ENCODE measurements around the gene ZNF155. TPM values are rescaled to one million over a fixed set of nuclear protein-coding genes. Genes with fewer than 3 reads are reported as not detected.

The ZNF155 gene
- total and polyA plus RNA-seq, 10 of the 15 experiments (the other 5 are each of a cell fraction or from before 2014, with no cell fraction given) = 2.4 to 12.2 (median 5.6) TPM

DNA sequence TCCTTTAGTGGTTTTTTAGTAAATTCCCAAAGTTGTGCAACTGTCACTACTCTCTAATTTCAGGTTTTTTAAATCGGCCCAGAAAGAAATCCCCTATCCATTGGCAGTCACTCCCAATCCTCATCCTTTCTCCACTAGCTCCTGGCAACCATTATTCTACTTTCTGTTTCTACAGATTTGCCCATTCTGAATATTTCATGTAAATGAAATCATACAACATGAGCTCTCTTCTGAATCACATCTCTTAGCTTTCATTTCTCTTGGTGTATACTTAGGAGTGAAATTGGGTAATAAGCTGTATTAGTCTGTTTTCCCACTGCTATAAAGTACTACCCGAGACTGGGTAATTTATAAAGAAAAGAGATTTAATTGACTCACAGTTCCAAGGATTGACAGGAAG, 58.2 kb downstream of the ZNF155 start:
- POLR2A ChIA-PET = no interaction called here
- no peak for FAIRE-seq
- in situ Hi-C loops (cut with MboI) (no loop called here), intact Hi-C loops (cut with micrococcal nuclease; ENCODE audit: unreplicated experiment) (no loop called here)
- RAD21 ChIA-PET (ENCODE audit: unreplicated experiment) = no interaction called here
- no peaks in the 10 kb centered on the region for H3K27me3 ChIP-seq (replicated peaks in 1 of 2; ENCODE audit: control insufficient read depth in 2 of 2, insufficient read depth in 2 of 2, low read length in 1 of 2)
- no peaks in the 10 kb centered on the region for H3K4me1 ChIP-seq (ENCODE audit: control insufficient read depth, insufficient read depth, low read length)
- H3K9ac ChIP-seq (ENCODE audit: control insufficient read depth, insufficient read depth, low read length) = no peak overlapping the region
- WGBS (ENCODE audit: insufficient coverage, insufficient replicate concordance, low lambda C conversion rate, missing lambda C conversion rate) = 0% methylated on average over 2 of the region's 2 CpGs
- SMC1A ChIA-PET (ENCODE audit: uncharacterized antibody, unreplicated experiment) = interaction anchor here (1.4 kb wide), 1 partner anchor 40 kb away, joined by 4 read pairs; no protein-coding TSS in a partner anchor
- H3K9me3 ChIP-seq (replicated peaks; ENCODE audit: control insufficient read depth, insufficient read depth, low read length) = no peaks in the 10 kb centered on the region; the same call in 2 of the 3 replicates
- H4K20me1 ChIP-seq (ENCODE audit: control insufficient read depth, insufficient read depth) = no peaks in the 10 kb centered on the region
- TF ChIP-seq ZNF592 (IDR thresholded peaks at IDR 0.05) = no peak
- TF ChIP-seq, protein P1, sequence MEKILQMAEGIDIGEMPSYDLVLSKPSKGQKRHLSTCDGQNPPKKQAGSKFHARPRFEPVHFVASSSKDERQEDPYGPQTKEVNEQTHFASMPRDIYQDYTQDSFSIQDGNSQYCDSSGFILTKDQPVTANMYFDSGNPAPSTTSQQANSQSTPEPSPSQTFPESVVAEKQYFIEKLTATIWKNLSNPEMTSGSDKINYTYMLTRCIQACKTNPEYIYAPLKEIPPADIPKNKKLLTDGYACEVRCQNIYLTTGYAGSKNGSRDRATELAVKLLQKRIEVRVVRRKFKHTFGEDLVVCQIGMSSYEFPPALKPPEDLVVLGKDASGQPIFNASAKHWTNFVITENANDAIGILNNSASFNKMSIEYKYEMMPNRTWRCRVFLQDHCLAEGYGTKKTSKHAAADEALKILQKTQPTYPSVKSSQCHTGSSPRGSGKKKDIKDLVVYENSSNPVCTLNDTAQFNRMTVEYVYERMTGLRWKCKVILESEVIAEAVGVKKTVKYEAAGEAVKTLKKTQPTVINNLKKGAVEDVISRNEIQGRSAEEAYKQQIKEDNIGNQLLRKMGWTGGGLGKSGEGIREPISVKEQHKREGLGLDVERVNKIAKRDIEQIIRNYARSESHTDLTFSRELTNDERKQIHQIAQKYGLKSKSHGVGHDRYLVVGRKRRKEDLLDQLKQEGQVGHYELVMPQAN (conservative IDR thresholded peaks at IDR 0.05) = no peak
- no peak for TF ChIP-seq JUNB (IDR thresholded peaks at IDR 0.05)
- no peak for TF ChIP-seq SMARCA5 (IDR thresholded peaks at IDR 0.05)
- TF ChIP-seq BHLHE40 (IDR thresholded peaks at IDR 0.05; ENCODE audit: borderline replicate concordance in 1 of 2, low read depth in 2 of 2, low read length in 1 of 2) = no peak
- TF ChIP-seq NFYB (IDR thresholded peaks at IDR 0.05; ENCODE audit: insufficient read depth, low read depth, low read length) = no peak
- no peak overlapping the region for H2AFZ ChIP-seq (ENCODE audit: control insufficient read depth, low read depth, low read length)
- no TSS peak for BruUV-seq (replicated peaks)
- no peak overlapping the region for H3K27ac ChIP-seq (ENCODE audit: control insufficient read depth, insufficient read depth)
- DNase-seq (ENCODE audit: low read depth, low spot score) = no peak
- no peaks in the 10 kb centered on the region for H3K36me3 ChIP-seq (ENCODE audit: control insufficient read depth in 2 of 2, insufficient read depth in 2 of 2, low read length in 1 of 2)
- H3K79me2 ChIP-seq (ENCODE audit: control insufficient read depth, insufficient read depth, low read length) = no peaks in the 10 kb centered on the region
- ATAC-seq = no peak
- CTCF ChIA-PET = interaction anchor here (0.8 to 1.5 kb wide), 2 partner anchors 8 to 10 kb away, joined by 3 read pairs; no protein-coding TSS in a partner anchor
- H3K4me3 ChIP-seq = no peak overlapping the region
- H3K4me2 ChIP-seq (ENCODE audit: control insufficient read depth, insufficient read depth) = no peak overlapping the region

Small RNA genes within 50 kb of the gene (small RNA-seq; reads per million reads assigned to genes)
- not detected for gene AC006213.5

Other genes starting within 250 kb of the ZNF155 start
Only the 7 nearest of the 16 such genes appear.
- 0.11 and 0.38 TPM in 2 replicates for gene ZNF404, start 100.2 kb upstream of the ZNF155 start, total RNA-seq (2014; rRNA removed)
- gene ZNF404, start 100.2 kb upstream of the ZNF155 start, total RNA-seq (2014; rRNA removed; fragmentation: Illumina TruSeq; extraction: Trizol) = 0.72 and 1.0 TPM in 2 replicates
- gene ZNF404, start 100.2 kb upstream of the ZNF155 start, total RNA-seq (2021) = 0.36 and 0.64 TPM in 2 replicates
- gene ZNF404, start 100.2 kb upstream of the ZNF155 start, polyA plus RNA-seq (2011; rRNA removed) = 2.3 and 5.5 TPM in 2 replicates
- gene ZNF404, start 100.2 kb upstream of the ZNF155 start, polyA plus RNA-seq (2014; fragmentation: Illumina TruSeq; extraction: Trizol) = 1.2 and 1.5 TPM in 2 replicates
- under 1 TPM; 0.31 to 0.42 TPM for gene ZNF404, start 100.2 kb upstream of the ZNF155 start, polyA plus RNA-seq (2014; fragmentation: Nextera tagmentation; extraction: Ambion mirVana)
- 0.18 and 0.63 TPM in 2 replicates for gene ZNF404, start 100.2 kb upstream of the ZNF155 start, polyA plus RNA-seq (2014; rRNA removed)
- under 1 TPM in 1 of 2 experiments, not detected in 1; 0.68 TPM for gene ZNF404, start 100.2 kb upstream of the ZNF155 start, polyA plus RNA-seq (2016; fragmentation: Nextera tagmentation; extraction: Ambion mirVana)
- gene ZNF45, start 48.9 kb upstream of the ZNF155 start, total RNA-seq (2014; rRNA removed) = 16.6 and 18.5 TPM in 2 replicates
- 20.7 and 22.3 TPM in 2 replicates for gene ZNF45, start 48.9 kb upstream of the ZNF155 start, total RNA-seq (2014; rRNA removed; fragmentation: Illumina TruSeq; extraction: Trizol)
- gene ZNF45, start 48.9 kb upstream of the ZNF155 start, total RNA-seq (2021) = 15.0 and 15.6 TPM in 2 replicates
- 22.5 and 24.5 TPM in 2 replicates for gene ZNF45, start 48.9 kb upstream of the ZNF155 start, polyA plus RNA-seq (2011; rRNA removed)
- 23.1 and 27.9 TPM in 2 replicates for gene ZNF45, start 48.9 kb upstream of the ZNF155 start, polyA plus RNA-seq (2014; fragmentation: Illumina TruSeq; extraction: Trizol)
- 1 to 10 TPM; 4.2 to 5.0 TPM for gene ZNF45, start 48.9 kb upstream of the ZNF155 start, polyA plus RNA-seq (2014; fragmentation: Nextera tagmentation; extraction: Ambion mirVana)
- gene ZNF45, start 48.9 kb upstream of the ZNF155 start, polyA plus RNA-seq (2014; rRNA removed) = 12.3 and 16.7 TPM in 2 replicates
- gene ZNF45, start 48.9 kb upstream of the ZNF155 start, polyA plus RNA-seq (2016; fragmentation: Nextera tagmentation; extraction: Ambion mirVana) = 10 to 100 TPM; 11.5 to 13.7 TPM
- 0.33 and 0.45 TPM in 2 replicates for gene ZNF221, start 33.0 kb upstream of the ZNF155 start, total RNA-seq (2014; rRNA removed)
- 0.72 and 0.74 TPM in 2 replicates for gene ZNF221, start 33.0 kb upstream of the ZNF155 start, total RNA-seq (2014; rRNA removed; fragmentation: Illumina TruSeq; extraction: Trizol)
- gene ZNF221, start 33.0 kb upstream of the ZNF155 start, total RNA-seq (2021) = 0.46 and 0.51 TPM in 2 replicates
- gene ZNF221, start 33.0 kb upstream of the ZNF155 start, polyA plus RNA-seq (2011; rRNA removed) = 1.7 and 2.8 TPM in 2 replicates
- 0.29 and 0.60 TPM in 2 replicates for gene ZNF221, start 33.0 kb upstream of the ZNF155 start, polyA plus RNA-seq (2014; fragmentation: Illumina TruSeq; extraction: Trizol)
- under 1 TPM; 0.16 to 0.47 TPM for gene ZNF221, start 33.0 kb upstream of the ZNF155 start, polyA plus RNA-seq (2014; fragmentation: Nextera tagmentation; extraction: Ambion mirVana)
- gene ZNF221, start 33.0 kb upstream of the ZNF155 start, polyA plus RNA-seq (2014; rRNA removed) = 0.17 and 0.23 TPM in 2 replicates
- under 1 TPM in 1 of 2 experiments, not detected in 1; 0.15 TPM for gene ZNF221, start 33.0 kb upstream of the ZNF155 start, polyA plus RNA-seq (2016; fragmentation: Nextera tagmentation; extraction: Ambion mirVana)
- 2.7 and 4.0 TPM in 2 replicates for gene ZNF230, start 18.8 kb downstream of the ZNF155 start, total RNA-seq (2014; rRNA removed)
- gene ZNF230, start 18.8 kb downstream of the ZNF155 start, total RNA-seq (2014; rRNA removed; fragmentation: Illumina TruSeq; extraction: Trizol) = 3.9 and 4.0 TPM in 2 replicates
- gene ZNF230, start 18.8 kb downstream of the ZNF155 start, total RNA-seq (2021) = 2.3 and 4.1 TPM in 2 replicates
- 9.1 and 11.7 TPM in 2 replicates for gene ZNF230, start 18.8 kb downstream of the ZNF155 start, polyA plus RNA-seq (2011; rRNA removed)
- gene ZNF230, start 18.8 kb downstream of the ZNF155 start, polyA plus RNA-seq (2014; fragmentation: Illumina TruSeq; extraction: Trizol) = 3.4 and 3.6 TPM in 2 replicates
- gene ZNF230, start 18.8 kb downstream of the ZNF155 start, polyA plus RNA-seq (2014; fragmentation: Nextera tagmentation; extraction: Ambion mirVana) = 1 to 10 TPM; 1.8 to 2.5 TPM
- 2.6 and 4.0 TPM in 2 replicates for gene ZNF230, start 18.8 kb downstream of the ZNF155 start, polyA plus RNA-seq (2014; rRNA removed)
- 1 to 10 TPM; 3.3 to 3.9 TPM for gene ZNF230, start 18.8 kb downstream of the ZNF155 start, polyA plus RNA-seq (2016; fragmentation: Nextera tagmentation; extraction: Ambion mirVana)
- 4.0 and 4.1 TPM in 2 replicates for gene ZNF222, start 41.2 kb downstream of the ZNF155 start, total RNA-seq (2014; rRNA removed)
- 4.6 and 5.6 TPM in 2 replicates for gene ZNF222, start 41.2 kb downstream of the ZNF155 start, total RNA-seq (2014; rRNA removed; fragmentation: Illumina TruSeq; extraction: Trizol)
- gene ZNF222, start 41.2 kb downstream of the ZNF155 start, total RNA-seq (2021) = 2.9 and 3.9 TPM in 2 replicates
- gene ZNF222, start 41.2 kb downstream of the ZNF155 start, polyA plus RNA-seq (2011; rRNA removed) = 5.9 and 8.7 TPM in 2 replicates
- 4.4 and 7.4 TPM in 2 replicates for gene ZNF222, start 41.2 kb downstream of the ZNF155 start, polyA plus RNA-seq (2014; fragmentation: Illumina TruSeq; extraction: Trizol)
- gene ZNF222, start 41.2 kb downstream of the ZNF155 start, polyA plus RNA-seq (2014; fragmentation: Nextera tagmentation; extraction: Ambion mirVana) = 1 to 10 TPM; 3.3 to 4.7 TPM
- gene ZNF222, start 41.2 kb downstream of the ZNF155 start, polyA plus RNA-seq (2014; rRNA removed) = 3.2 and 4.6 TPM in 2 replicates
- 1 to 10 TPM; 2.3 to 2.4 TPM for gene ZNF222, start 41.2 kb downstream of the ZNF155 start, polyA plus RNA-seq (2016; fragmentation: Nextera tagmentation; extraction: Ambion mirVana)
- 0.11 TPM in 1 of 2 replicates, not detected in the other for gene ZNF223, start 67.8 kb downstream of the ZNF155 start, total RNA-seq (2014; rRNA removed)
- 0.18 TPM in 1 of 2 replicates, not detected in the other for gene ZNF223, start 67.8 kb downstream of the ZNF155 start, total RNA-seq (2014; rRNA removed; fragmentation: Illumina TruSeq; extraction: Trizol)
- gene ZNF223, start 67.8 kb downstream of the ZNF155 start, total RNA-seq (2021) = not detected in 2 replicates
- gene ZNF223, start 67.8 kb downstream of the ZNF155 start, polyA plus RNA-seq (2011; rRNA removed) = 3.7 and 5.0 TPM in 2 replicates
- gene ZNF223, start 67.8 kb downstream of the ZNF155 start, polyA plus RNA-seq (2014; fragmentation: Illumina TruSeq; extraction: Trizol) = 0.09 TPM in 1 of 2 replicates, not detected in the other
- gene ZNF223, start 67.8 kb downstream of the ZNF155 start, polyA plus RNA-seq (2014; fragmentation: Nextera tagmentation; extraction: Ambion mirVana) = under 1 TPM in 1 of 2 experiments, not detected in 1; 0.16 TPM
- 0.05 and 0.14 TPM in 2 replicates for gene ZNF223, start 67.8 kb downstream of the ZNF155 start, polyA plus RNA-seq (2014; rRNA removed)
- gene ZNF223, start 67.8 kb downstream of the ZNF155 start, polyA plus RNA-seq (2016; fragmentation: Nextera tagmentation; extraction: Ambion mirVana) = under 1 TPM in 1 of 2 experiments, not detected in 1; 0.20 TPM
- gene ZNF284, start 88.0 kb downstream of the ZNF155 start, total RNA-seq (2014; rRNA removed) = 0.45 and 0.49 TPM in 2 replicates
- gene ZNF284, start 88.0 kb downstream of the ZNF155 start, total RNA-seq (2014; rRNA removed; fragmentation: Illumina TruSeq; extraction: Trizol) = 0.72 and 0.88 TPM in 2 replicates
- 0.53 and 0.82 TPM in 2 replicates for gene ZNF284, start 88.0 kb downstream of the ZNF155 start, total RNA-seq (2021)
- 1.7 TPM in 2 replicates for gene ZNF284, start 88.0 kb downstream of the ZNF155 start, polyA plus RNA-seq (2011; rRNA removed)
- 0.48 and 0.62 TPM in 2 replicates for gene ZNF284, start 88.0 kb downstream of the ZNF155 start, polyA plus RNA-seq (2014; fragmentation: Illumina TruSeq; extraction: Trizol)
- gene ZNF284, start 88.0 kb downstream of the ZNF155 start, polyA plus RNA-seq (2014; fragmentation: Nextera tagmentation; extraction: Ambion mirVana) = under 1 TPM; 0.37 to 0.68 TPM
- gene ZNF284, start 88.0 kb downstream of the ZNF155 start, polyA plus RNA-seq (2014; rRNA removed) = 0.25 and 0.35 TPM in 2 replicates
- gene ZNF284, start 88.0 kb downstream of the ZNF155 start, polyA plus RNA-seq (2016; fragmentation: Nextera tagmentation; extraction: Ambion mirVana) = under 1 TPM; 0.60 TPM